H9 (cell line): Measurements from ENCODE around the gene CEACAM18. TPM values are rescaled to one million over a fixed set of nuclear protein-coding genes. Genes with fewer than 3 reads are reported as not detected.

Source experiments
- DNase-seq: peaks from one replicate; pipeline ENCODE4 v3.0.0-alpha.2; 2017
- H2AFZ ChIP-seq: one replicate; pipeline ENCODE4 v1.6.1; 2013; ENCODE audit warnings: mild to moderate bottlenecking, low read length, control low read depth, moderate library complexity
- H2AK5ac ChIP-seq: 2 replicates; pipeline ENCODE4 v1.6.1; 2013; ENCODE audit warnings: low read length, control low read depth, mixed read lengths; ENCODE audit not compliant: insufficient read length
- H2BK120ac ChIP-seq: one replicate; pipeline ENCODE4 v1.6.1; 2013; ENCODE audit warnings: low read depth, mild to moderate bottlenecking, low read length, control low read depth, inconsistent platforms; ENCODE audit not compliant: poor library complexity, severe bottlenecking
- H2BK12ac ChIP-seq: 2 replicates; pipeline ENCODE4 v1.6.1; 2013; ENCODE audit warnings: low read length, control low read depth, mixed read lengths, low read depth; ENCODE audit not compliant: insufficient read length
- H2BK15ac ChIP-seq: 2 replicates; pipeline ENCODE4 v1.6.1; 2013; ENCODE audit warnings: low read depth, low read length, control low read depth
- H2BK20ac ChIP-seq: one replicate; pipeline ENCODE4 v1.6.1; 2013; ENCODE audit warnings: low read depth, mild to moderate bottlenecking, low read length, control low read depth, inconsistent platforms; ENCODE audit not compliant: poor library complexity, severe bottlenecking
- H2BK5ac ChIP-seq: 2 replicates; pipeline ENCODE4 v1.6.1; 2013; ENCODE audit warnings: low read length, control low read depth, mixed read lengths; ENCODE audit not compliant: insufficient read length
- H3K14ac ChIP-seq: 2 replicates; pipeline ENCODE4 v1.6.1; 2013; ENCODE audit warnings: low read length, control low read depth; ENCODE audit not compliant: insufficient read depth
- H3K18ac ChIP-seq: 2 replicates; pipeline ENCODE4 v1.6.1; 2013; ENCODE audit warnings: low read depth, mild to moderate bottlenecking, mixed read lengths, low read length, control low read depth; ENCODE audit not compliant: insufficient read length
- H3K23ac ChIP-seq: 2 replicates; pipeline ENCODE4 v1.6.1; 2013; ENCODE audit warnings: low read length, control low read depth, mixed read lengths, low read depth; ENCODE audit not compliant: insufficient read length
- H3K23me2 ChIP-seq: 2 replicates; pipeline ENCODE4 v1.6.1; 2013; ENCODE audit warnings: low read depth, mild to moderate bottlenecking, mixed read lengths, low read length, control low read depth; ENCODE audit not compliant: insufficient read length, poor library complexity, severe bottlenecking
- H3K27ac ChIP-seq: 2 replicates; pipeline ENCODE4 v1.5.1; 2013; ENCODE audit warnings: low read length, control low read depth, mixed read lengths, low read depth; ENCODE audit not compliant: insufficient read length
- H3K27me3 ChIP-seq: 2 replicates; pipeline ENCODE4 v1.6.1; 2013; ENCODE audit warnings: low read length, control low read depth, inconsistent platforms; ENCODE audit not compliant: insufficient read depth
- H3K4ac ChIP-seq: 2 replicates; pipeline ENCODE4 v1.6.1; 2013; ENCODE audit warnings: low read depth, mild to moderate bottlenecking, control low read depth, inconsistent platforms, low read length, moderate library complexity
- H3K4me1 ChIP-seq: 2 replicates; pipeline ENCODE4 v1.6.1; 2013; ENCODE audit warnings: low read length, control low read depth, inconsistent platforms; ENCODE audit not compliant: insufficient read depth
- H3K4me2 ChIP-seq: 2 replicates; pipeline ENCODE4 v1.6.1; 2013; ENCODE audit warnings: low read length, control low read depth, mixed read lengths; ENCODE audit not compliant: insufficient read length, insufficient read depth
- H3K56ac ChIP-seq: 2 replicates; pipeline ENCODE4 v1.6.1; 2013; ENCODE audit warnings: low read depth, mild to moderate bottlenecking, mixed read lengths, low read length, control low read depth; ENCODE audit not compliant: insufficient read length
- H3K79me1 ChIP-seq: 2 replicates; pipeline ENCODE4 v1.6.1; 2013; ENCODE audit warnings: low read depth, mild to moderate bottlenecking, moderate library complexity, low read length, control low read depth, inconsistent platforms; ENCODE audit not compliant: insufficient read depth, poor library complexity, severe bottlenecking
- H3K79me2 ChIP-seq: 2 replicates; pipeline ENCODE4 v1.6.1; 2013; ENCODE audit warnings: low read length, control low read depth, inconsistent platforms; ENCODE audit not compliant: insufficient read depth
- H3K9ac ChIP-seq: 2 replicates; pipeline ENCODE4 v1.6.1; 2013; ENCODE audit warnings: low read length, control low read depth, mixed read lengths; ENCODE audit not compliant: insufficient read length; ENCODE audit errors: extremely low read depth
- H3K9me3 ChIP-seq: one replicate; pipeline ENCODE4 v1.6.1; 2013; ENCODE audit warnings: low read depth, low read length, inconsistent platforms; ENCODE audit not compliant: control insufficient read depth
- H3T11ph ChIP-seq: one replicate; pipeline ENCODE4 v1.6.1; 2013; ENCODE audit warnings: mild to moderate bottlenecking, low read length, control low read depth, inconsistent platforms
- H4K20me1 ChIP-seq: one replicate; pipeline ENCODE4 v1.6.1; 2013; ENCODE audit not compliant: control insufficient read depth, insufficient read length, insufficient read depth
- H4K5ac ChIP-seq: 2 replicates; pipeline ENCODE4 v1.6.1; 2013; ENCODE audit warnings: low read depth, mild to moderate bottlenecking, mixed read lengths, low read length, control low read depth; ENCODE audit not compliant: insufficient read length
- H4K8ac ChIP-seq: replicated peaks from 2 replicates; pipeline ENCODE4 v1.6.1; 2013; ENCODE audit warnings: low read length, control low read depth, mixed read lengths, low read depth; ENCODE audit not compliant: insufficient read length
- H4K91ac ChIP-seq: 2 replicates; pipeline ENCODE4 v1.6.1; 2013; ENCODE audit warnings: low read depth, mild to moderate bottlenecking, moderate library complexity, mixed read lengths, low read length, control low read depth; ENCODE audit not compliant: insufficient read length
- H3K27ac Mint-ChIP-seq, 3 experiments: 2 replicates in 2 of 3; 3 replicates in 1 of 3; pipeline ENCODE4 v1.8.0; 2020 to 2021; ENCODE audit warnings: mixed read lengths in 3 of 3, mild to moderate bottlenecking in 1 of 3, moderate library complexity in 1 of 3
- H3K27me3 Mint-ChIP-seq: 2 replicates; pipeline ENCODE4 v1.8.0; 2021; ENCODE audit warnings: low read depth, mild to moderate bottlenecking, moderate library complexity, mixed read lengths
- H3K36me3 Mint-ChIP-seq, 3 experiments: 2 replicates in 2 of 3; 3 replicates in 1 of 3; pipeline ENCODE4 v1.8.0; 2020 to 2021; ENCODE audit warnings: low read depth in 3 of 3, mixed read lengths in 3 of 3; ENCODE audit not compliant: insufficient read depth in 1 of 3
- H3K4me1 Mint-ChIP-seq, 2 experiments: 2 replicates each; pipeline ENCODE4 v1.8.0; 2020; ENCODE audit warnings: mixed read lengths in 2 of 2
- H3K4me3 Mint-ChIP-seq, 2 experiments: 2 replicates in 1 of 2; 3 replicates in 1 of 2; pipeline ENCODE4 v1.8.0; 2020 to 2021; ENCODE audit warnings: mild to moderate bottlenecking in 2 of 2, mixed read lengths in 2 of 2, moderate library complexity in 1 of 2
- H3K9me3 Mint-ChIP-seq, 2 experiments: 2 replicates in 1 of 2; 3 replicates in 1 of 2; pipeline ENCODE4 v1.8.0; 2020; ENCODE audit warnings: mild to moderate bottlenecking in 2 of 2, mixed read lengths in 2 of 2, moderate library complexity in 1 of 2
- CTCF ChIP-seq: fragments of 200-600 bp; sonication (generic); conservative IDR thresholded peaks from 3 replicates; pipeline ENCODE4 v1.8.0; 2021; ENCODE audit warnings: antibody characterized with exemption, mild to moderate bottlenecking
- whole genome bisulfite sequencing: extraction: QIAGEN DNeasy Blood & Tissue Kit; methylation state at CpG from one replicate; pipeline ENCODE4 v1.1.7; 2013; ENCODE audit warnings: missing lambda C conversion rate, low lambda C conversion rate, mixed read lengths; ENCODE audit not compliant: insufficient read length; ENCODE audit errors: extremely low coverage; 5-methylcytosine and 5-hydroxymethylcytosine counted together
- total RNA-seq: library from RNA; stranded (reverse); gene quantifications from 2 replicates; pipeline ENCODE4 v1.2.1, GENCODE V29; 2021

Gene CEACAM18
- total RNA-seq, 1 experiment from 2014 or later: not detected

DNA sequence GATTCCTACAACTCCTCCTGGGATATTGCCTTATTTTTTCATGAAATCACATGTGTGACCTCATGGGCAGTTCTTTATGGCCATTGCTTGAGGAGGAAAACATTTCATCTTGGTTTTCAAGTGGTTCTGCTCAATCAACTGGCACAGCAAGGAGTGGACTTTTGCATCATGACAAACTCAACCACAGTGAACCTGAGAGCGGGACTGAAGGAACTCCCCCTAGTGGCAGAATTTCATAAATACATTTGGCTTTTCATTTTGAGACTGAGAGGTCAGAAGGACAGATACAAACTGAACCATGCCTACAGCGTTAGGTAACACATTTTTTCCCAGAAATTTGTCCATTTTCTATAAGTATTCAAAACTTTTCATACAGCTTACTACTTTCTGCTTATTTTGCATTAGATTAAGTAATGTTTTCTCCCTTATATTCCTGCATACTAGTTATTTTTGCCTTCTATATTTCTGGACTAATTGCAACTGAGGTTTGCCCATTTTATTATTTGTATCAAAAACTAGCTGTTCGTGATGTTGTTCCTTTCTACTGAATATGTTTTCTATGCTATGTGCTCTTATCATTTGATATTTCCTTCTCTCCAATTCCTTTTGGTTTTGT, 36.6 kb downstream of the CEACAM18 start:
- Histone ChIP-seq H3K79me1 (no peaks in the 10 kb centered on the region), H4K8ac (no peak overlapping the region), H2BK15ac (no peak overlapping the region), H3K18ac (no peak overlapping the region), H2BK120ac (no peak overlapping the region), H2BK20ac (no peak overlapping the region), H4K5ac (no peak overlapping the region), H3K79me2 (no peaks in the 10 kb centered on the region), H3K4ac (no peak overlapping the region), H3K56ac (no peak overlapping the region), H2AFZ (no peak overlapping the region), H2BK12ac (no peak overlapping the region), H4K20me1 (no peaks in the 10 kb centered on the region), H2BK5ac (no peak overlapping the region), H3K14ac (no peak overlapping the region), H4K91ac (no peak overlapping the region), H3T11ph (no peak overlapping the region), H3K23me2 (no peaks in the 10 kb centered on the region), H3K9me3 (no peaks in the 10 kb centered on the region), H3K4me2 (no peak overlapping the region), H3K9ac (no peak overlapping the region), H3K23ac (no peak overlapping the region), H3K27me3 (no peaks in the 10 kb centered on the region), H2AK5ac (no peak overlapping the region), H3K27ac (no peak overlapping the region), H3K4me1 (no peaks in the 10 kb centered on the region)
- peaks cover 22% of the 10 kb centered on the region for H3K27me3 Mint-ChIP-seq
- H3K4me1 Mint-ChIP-seq: no peaks in the 10 kb centered on the region
- no peak overlapping the region for H3K27ac Mint-ChIP-seq
- H3K36me3 Mint-ChIP-seq: peaks cover 0 to 4% (median 2%) of the 10 kb centered on the region in 3 experiments; a peak in 1 of 7 replicates
- peaks cover 33 to 84% of the 10 kb centered on the region in 2 experiments for H3K9me3 Mint-ChIP-seq
- no peak for DNase-seq
- no peak overlapping the region for H3K4me3 Mint-ChIP-seq
- TF ChIP-seq CTCF: peak; percentile 78
- no CpG with 5 or more reads among the region's 3 CpGs for WGBS
